Endothelial cell of umbilical vein (primary cell): Measurements from ENCODE around the gene ACTL7B. TPM values are rescaled to one million over a fixed set of nuclear protein-coding genes. Genes with fewer than 3 reads are reported as not detected.

Experiments
- BruUV-seq: library from RNA; stranded (reverse); fragments of 400-500 nt; replicated peaks from 2 replicates; lab custom pipeline; 2021; lab: Mats Ljungman, UMichigan
- CTCF ChIA-PET: fragments of 300-600, 350-600 bp; sonication (Branson Sonifier 250); formaldehyde crosslinking; loops from one replicate; lab custom pipeline; 2021; ENCODE audit warnings: antibody characterized with exemption, inconsistent platforms; lab: Charles Lee
- POLR2A ChIA-PET: fragments of 300-600, 350-600 bp; sonication (Branson Sonifier 250); formaldehyde crosslinking; loops from one replicate; lab custom pipeline; 2021; ENCODE audit warnings: antibody characterized with exemption, inconsistent platforms; lab: Charles Lee
- DNase-seq: peaks from one replicate; pipeline ENCODE4 v3.0.0-alpha.2; 2011; ENCODE audit warnings: low read depth, low spot score
- FAIRE-seq: peaks from 2 replicates; lab custom pipeline; 2011; peaks lifted over from hg19 to GRCh38; lab: Jason Lieb, UNC
- H2AFZ ChIP-seq: 2 replicates; pipeline ENCODE4 v1.6.0; 2012; ENCODE audit warnings: low read depth, low read length, control low read depth, inconsistent platforms
- H3K27ac ChIP-seq: 2 replicates; pipeline ENCODE4 v1.5.1; 2011; ENCODE audit warnings: low read depth, mild to moderate bottlenecking, control low read depth, low read length, moderate library complexity; ENCODE audit not compliant: insufficient read depth
- H3K27me3 ChIP-seq, 2 experiments: 2 replicates each; pipeline versions ENCODE4 v1.6.0 to v1.6.1; 2011; ENCODE audit warnings: low read length in 2 of 2, mixed read lengths in 1 of 2; ENCODE audit not compliant: control insufficient read depth in 2 of 2, insufficient read depth in 2 of 2
- H3K36me3 ChIP-seq, 2 experiments: 2 replicates in 1 of 2; 3 replicates in 1 of 2; pipeline ENCODE4 v1.5.1; 2011; ENCODE audit warnings: low read length in 2 of 2, mild to moderate bottlenecking in 1 of 2, moderate library complexity in 1 of 2; ENCODE audit not compliant: control insufficient read depth in 2 of 2, insufficient read depth in 2 of 2; ENCODE audit errors: extremely low read depth in 1 of 2
- H3K4me1 ChIP-seq: 3 replicates; pipeline ENCODE4 v1.5.1; 2011; ENCODE audit warnings: mild to moderate bottlenecking, low read length; ENCODE audit not compliant: control insufficient read depth, insufficient read depth; ENCODE audit errors: extremely low read depth
- H3K4me2 ChIP-seq: 2 replicates; pipeline ENCODE4 v1.6.1; 2011; ENCODE audit warnings: low read length, control low read depth, mixed read lengths; ENCODE audit not compliant: insufficient read depth
- H3K4me3 ChIP-seq, 3 experiments: fragments of 200-600 bp in 1 of 3; sonication (generic), shearing (Covaris generic) in 1 of 3; replicated peaks in 1 of 3; 2 replicates each; pipeline ENCODE4 v1.5.1; 2011 to 2016; ENCODE audit warnings: control low read depth in 3 of 3, low read length in 3 of 3, mild to moderate bottlenecking in 2 of 3, inconsistent platforms in 1 of 3, low read depth in 1 of 3, moderate library complexity in 1 of 3; ENCODE audit not compliant: insufficient read depth in 1 of 3
- H3K79me2 ChIP-seq: 2 replicates; pipeline ENCODE4 v1.6.0; 2012; ENCODE audit warnings: low read length, inconsistent platforms; ENCODE audit not compliant: control insufficient read depth, insufficient read depth
- H3K9ac ChIP-seq: replicated peaks from 2 replicates; pipeline ENCODE3; 2011; ENCODE audit warnings: low read length, control low read depth; ENCODE audit not compliant: insufficient read depth; ENCODE audit errors: extremely low read depth
- H3K9me1 ChIP-seq: replicated peaks from 3 replicates; pipeline ENCODE4 v1.6.0; 2011; ENCODE audit warnings: mild to moderate bottlenecking, low read length; ENCODE audit not compliant: control insufficient read depth, insufficient read depth; ENCODE audit errors: extremely low read depth
- H3K9me3 ChIP-seq: replicated peaks from 2 replicates; pipeline ENCODE4 v1.5.1; 2012; ENCODE audit warnings: low read length, inconsistent platforms; ENCODE audit not compliant: control insufficient read depth, insufficient read depth
- H4K20me1 ChIP-seq: replicated peaks from 2 replicates; pipeline ENCODE3; 2011; ENCODE audit warnings: mild to moderate bottlenecking, low read length; ENCODE audit not compliant: control insufficient read depth, insufficient read depth; ENCODE audit errors: extremely low read depth
- CTCF ChIP-seq, 2 donors: IDR thresholded peaks; 1 replicate in 1 of 2; 2 replicates in 1 of 2; pipeline ENCODE4 v1.5.1; 2011; ENCODE audit warnings: low read length in 2 of 2, mild to moderate bottlenecking in 2 of 2, moderate library complexity in 2 of 2, control low read depth in 1 of 2, inconsistent platforms in 1 of 2, low read depth in 1 of 2; ENCODE audit not compliant: insufficient read depth in 1 of 2; ENCODE audit errors: extremely low read depth in 1 of 2
- EZH2 ChIP-seq: IDR thresholded peaks from 2 replicates; pipeline ENCODE4 v1.6.1; 2012; ENCODE audit warnings: borderline replicate concordance, low read depth, mild to moderate bottlenecking, moderate library complexity, low read length, inconsistent platforms; ENCODE audit not compliant: severe bottlenecking
- FOS ChIP-seq: IDR thresholded peaks from 2 replicates; pipeline ENCODE4 v1.6.1; 2011; ENCODE audit warnings: mild to moderate bottlenecking, low read length, moderate library complexity, borderline replicate concordance; ENCODE audit not compliant: insufficient read depth
- GATA2 ChIP-seq: IDR thresholded peaks from 2 replicates; pipeline ENCODE4 v1.7.0; 2011; ENCODE audit warnings: low read depth, mild to moderate bottlenecking, moderate library complexity, mixed read lengths, low read length; ENCODE audit not compliant: insufficient read length, insufficient read depth
- JUN ChIP-seq: IDR thresholded peaks from 2 replicates; pipeline ENCODE4 v1.6.1; 2011; ENCODE audit warnings: borderline replicate concordance, low read depth; ENCODE audit not compliant: insufficient read length, insufficient read depth
- MYC ChIP-seq: IDR thresholded peaks from one replicate; pipeline ENCODE4 v1.6.1; 2011; ENCODE audit warnings: mild to moderate bottlenecking, low read depth, low read length
- POLR2A ChIP-seq: IDR thresholded peaks from 2 replicates; pipeline ENCODE4 v1.6.1; 2012; ENCODE audit warnings: low read depth, mild to moderate bottlenecking, control low read depth, low read length
- POLR2AphosphoS5 ChIP-seq: IDR thresholded peaks from 2 replicates; pipeline ENCODE4 v1.6.1; 2012; ENCODE audit warnings: low read depth, mild to moderate bottlenecking, control low read depth, low read length, moderate library complexity; ENCODE audit not compliant: insufficient read depth
- dilution Hi-C: fragments of 300-500 bp; cut with MboI; formaldehyde crosslinking; loops from one replicate; pipeline ENCODE4 v1.15.0; 2019; ENCODE audit warnings: low sequenced_read_pairs; ENCODE audit not compliant: extremely low pct_ligation_motif_present
- intact Hi-C: fragments of 100-400 bp; cut with micrococcal nuclease; formaldehyde crosslinking; loops from one replicate; pipeline ENCODE4 v1.10.0; 2022
- polyA plus RNA-seq, 4 experiments: library from polyadenylated mRNA; depleted of rRNA in 3 of 4; stranded (reverse) in 3 of 4; unstranded in 1 of 4; fragments of >200 nt; gene quantifications; 2 replicates each; pipeline versions ENCODE4 v1.2.1 to v1.2.3, GENCODE V29; 2011 to 2012; ENCODE audit warnings: missing spikeins in 1 of 4
- total RNA-seq: library from RNA; stranded (reverse); gene quantifications from 2 replicates; pipeline ENCODE4 v1.2.3, GENCODE V29; 2021
- TF ChIP-seq, protein P1 (sequence below): IDR thresholded peaks from 2 replicates; pipeline ENCODE4 v1.6.1; 2011; ENCODE audit not compliant: insufficient read depth, insufficient read length

The ACTL7B gene
- total and polyA plus RNA-seq, 2 donors (not counting 3 experiments of a cell fraction or from before 2014, with no cell fraction given), result not detected

DNA sequence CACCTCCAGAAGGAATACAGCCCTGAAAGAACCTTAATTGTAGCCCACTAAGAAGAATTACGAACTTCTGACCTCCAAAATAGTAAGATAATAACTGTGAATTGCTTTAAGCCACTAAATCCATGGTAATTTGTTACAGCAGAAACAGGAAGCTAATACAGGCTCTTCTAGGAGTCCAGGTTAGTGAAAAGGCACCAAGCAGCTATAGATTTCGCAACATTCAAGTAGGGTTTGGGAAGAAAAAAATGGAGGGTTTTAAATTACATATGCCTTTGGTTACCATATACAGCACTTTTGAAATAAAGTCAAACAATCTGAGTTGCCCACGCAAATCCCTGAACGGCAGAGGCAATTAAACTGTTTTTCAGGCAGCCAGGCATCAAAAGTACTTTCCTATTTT, 4.6 kb upstream of the ACTL7B start:
- H3K27me3 ChIP-seq, result no peaks in the 10 kb centered on the region
- no peak overlapping the region for H3K9ac ChIP-seq
- intact Hi-C loops, result no loop called here
- no peaks in the 10 kb centered on the region for H4K20me1 ChIP-seq
- dilution Hi-C loops, result no loop called here
- no peaks in the 10 kb centered on the region for H3K79me2 ChIP-seq
- H3K27ac ChIP-seq, result no peak overlapping the region
- no peaks in the 10 kb centered on the region for H3K9me3 ChIP-seq
- H3K36me3 ChIP-seq, result no peaks in the 10 kb centered on the region
- no peak for DNase-seq
- no peak for FAIRE-seq
- H3K4me1 ChIP-seq, result no peaks in the 10 kb centered on the region
- H3K4me3 ChIP-seq, result no peak overlapping the region
- no peak overlapping the region for H3K4me2 ChIP-seq
- no TSS peak for BruUV-seq
- no peaks in the 10 kb centered on the region for H3K9me1 ChIP-seq
- TF ChIP-seq FOS (no peak), POLR2AphosphoS5 (no peak), POLR2A (no peak), JUN (no peak), CTCF (IDR thresholded peaks at IDR 0.05; ENCODE audit: extremely low read depth in 1 of 2, insufficient read depth in 1 of 2, low read depth in 1 of 2, low read length in 2 of 2) (no peak), EZH2 (no peak), MYC (no peak), GATA2 (no peak)
- TF ChIP-seq, protein P1, sequence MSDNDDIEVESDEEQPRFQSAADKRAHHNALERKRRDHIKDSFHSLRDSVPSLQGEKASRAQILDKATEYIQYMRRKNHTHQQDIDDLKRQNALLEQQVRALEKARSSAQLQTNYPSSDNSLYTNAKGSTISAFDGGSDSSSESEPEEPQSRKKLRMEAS, result no peak
- POLR2A ChIA-PET, result no interaction called here
- CTCF ChIA-PET, result interaction anchor here (1.0 to 1.5 kb wide), 2 partner anchors 13 to 92 kb away, joined by 3 read pairs; no protein-coding TSS in a partner anchor
- no peak overlapping the region for H2AFZ ChIP-seq
